ENCODE data around the gene NOS3. TPM values are rescaled to one million over a fixed set of nuclear protein-coding genes. Genes with fewer than 3 reads are reported as not detected.

Gene NOS3
- total and polyA plus RNA-seq, 9 of the 15 experiments (the other 6 are each of a cell fraction or from before 2014, with no cell fraction given): 1.1 to 121 (median 23.6) TPM

- TF ChIP-seq NR2C1 (IDR thresholded peaks at IDR 0.05): no peak
- TF ChIP-seq NR2C1 (tag; IDR thresholded peaks at IDR 0.05): no peak
- no peak for TF ChIP-seq KLF16 (IDR thresholded peaks at IDR 0.05)
- no peak for TF ChIP-seq ILF3 (IDR thresholded peaks at IDR 0.05; ENCODE audit: borderline replicate concordance)
- TF ChIP-seq ERF (CRISPR knock-in tag; IDR thresholded peaks at IDR 0.05): no peak
- no peak for TF ChIP-seq NCOA6 (IDR thresholded peaks at IDR 0.05)
- no peak for TF ChIP-seq SMARCE1 (IDR thresholded peaks at IDR 0.05)
- no peak for TF ChIP-seq HMG20A (CRISPR knock-in tag; conservative IDR thresholded peaks at IDR 0.05)
- TF ChIP-seq REST (IDR thresholded peaks at IDR 0.05; ENCODE audit: borderline replicate concordance): peak; percentile 27; the same call in 1 of the 2 replicates
- TF ChIP-seq REST (CRISPR knock-in tag; IDR thresholded peaks at IDR 0.05; ENCODE audit: low read depth): no peak
Measured at GRCh38 chr7:150980663-150981062, 10.2 kb upstream of the NOS3 start (continued).

Measured in K562 (cell line).